AG10803 (cell line): ENCODE measurements around the gene BST2.
"Not testable (repeated sequence)": the region's sequence is repeated elsewhere in the genome, so short reads cannot be mapped to it uniquely, and the experiment has no call there.

Source experiments
- DNase-seq: peaks from one replicate; pipeline ENCODE4 v3.0.0; 2010; ENCODE audit warnings: low read depth
- H3K4me3 ChIP-seq: 2 replicates; pipeline ENCODE4 v1.5.1; 2011; ENCODE audit warnings: mild to moderate bottlenecking, low read length, control low read depth
- TF ChIP-seq, protein P1 (sequence below): conservative IDR thresholded peaks from 2 replicates; pipeline ENCODE4 v1.5.1; 2011; ENCODE audit warnings: mild to moderate bottlenecking, low read length, control low read depth, inconsistent platforms

BST2 gene

DNA sequence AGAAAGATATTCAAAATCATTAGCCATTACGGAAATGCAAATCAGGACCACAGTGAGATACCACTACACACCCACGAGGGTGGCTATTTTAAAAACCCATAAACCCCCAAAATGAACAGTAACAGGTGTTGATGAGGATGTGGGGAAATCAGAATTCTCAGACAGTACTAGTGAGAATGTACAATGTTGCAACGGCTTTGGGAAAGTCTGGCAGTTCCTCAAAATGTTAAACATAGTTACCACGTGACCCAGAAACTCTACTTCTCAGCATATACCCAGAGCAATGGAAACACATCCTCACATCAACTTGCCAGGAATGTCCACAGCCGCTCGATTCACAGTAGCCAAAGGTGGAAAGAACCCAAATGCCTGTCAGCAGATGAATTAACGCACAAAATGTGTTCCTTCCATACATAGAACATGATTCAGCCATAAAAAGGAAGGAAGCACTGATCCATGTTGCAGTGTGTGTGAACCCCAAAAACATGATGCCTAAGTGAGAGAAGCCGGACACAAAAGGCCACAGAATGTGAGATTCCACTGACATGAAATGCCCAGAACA lies 35.3 kb downstream of the BST2 start:
- H3K4me3 ChIP-seq, result no peak overlapping the region
- TF ChIP-seq, protein P1, sequence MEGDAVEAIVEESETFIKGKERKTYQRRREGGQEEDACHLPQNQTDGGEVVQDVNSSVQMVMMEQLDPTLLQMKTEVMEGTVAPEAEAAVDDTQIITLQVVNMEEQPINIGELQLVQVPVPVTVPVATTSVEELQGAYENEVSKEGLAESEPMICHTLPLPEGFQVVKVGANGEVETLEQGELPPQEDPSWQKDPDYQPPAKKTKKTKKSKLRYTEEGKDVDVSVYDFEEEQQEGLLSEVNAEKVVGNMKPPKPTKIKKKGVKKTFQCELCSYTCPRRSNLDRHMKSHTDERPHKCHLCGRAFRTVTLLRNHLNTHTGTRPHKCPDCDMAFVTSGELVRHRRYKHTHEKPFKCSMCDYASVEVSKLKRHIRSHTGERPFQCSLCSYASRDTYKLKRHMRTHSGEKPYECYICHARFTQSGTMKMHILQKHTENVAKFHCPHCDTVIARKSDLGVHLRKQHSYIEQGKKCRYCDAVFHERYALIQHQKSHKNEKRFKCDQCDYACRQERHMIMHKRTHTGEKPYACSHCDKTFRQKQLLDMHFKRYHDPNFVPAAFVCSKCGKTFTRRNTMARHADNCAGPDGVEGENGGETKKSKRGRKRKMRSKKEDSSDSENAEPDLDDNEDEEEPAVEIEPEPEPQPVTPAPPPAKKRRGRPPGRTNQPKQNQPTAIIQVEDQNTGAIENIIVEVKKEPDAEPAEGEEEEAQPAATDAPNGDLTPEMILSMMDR, result no peak
- DNase-seq, result peak; percentile 47

DNA sequence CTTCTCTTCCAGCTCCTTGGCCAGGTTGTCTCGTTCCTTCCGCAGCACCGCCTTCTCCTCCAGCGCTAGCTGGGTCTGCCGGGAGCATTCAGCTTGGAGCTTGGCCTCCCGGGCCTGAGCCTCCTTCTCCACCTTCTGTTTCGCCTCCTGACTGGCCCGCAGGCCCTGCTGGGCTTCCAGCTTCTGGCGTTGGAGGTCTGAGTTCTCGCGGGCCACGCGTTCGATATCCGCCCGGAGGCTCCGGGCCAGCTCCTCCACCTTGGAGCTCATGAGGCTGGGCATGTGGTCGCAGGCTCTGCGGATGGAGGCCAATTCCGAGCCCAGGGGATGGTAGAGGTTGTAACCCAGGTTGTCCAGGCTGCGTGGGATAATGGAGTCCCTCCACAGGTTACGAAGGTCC lies 40.1 kb downstream of the BST2 start:
- TF ChIP-seq, protein P1, result no peak
- no peak for DNase-seq
- no peak overlapping the region for H3K4me3 ChIP-seq

DNA sequence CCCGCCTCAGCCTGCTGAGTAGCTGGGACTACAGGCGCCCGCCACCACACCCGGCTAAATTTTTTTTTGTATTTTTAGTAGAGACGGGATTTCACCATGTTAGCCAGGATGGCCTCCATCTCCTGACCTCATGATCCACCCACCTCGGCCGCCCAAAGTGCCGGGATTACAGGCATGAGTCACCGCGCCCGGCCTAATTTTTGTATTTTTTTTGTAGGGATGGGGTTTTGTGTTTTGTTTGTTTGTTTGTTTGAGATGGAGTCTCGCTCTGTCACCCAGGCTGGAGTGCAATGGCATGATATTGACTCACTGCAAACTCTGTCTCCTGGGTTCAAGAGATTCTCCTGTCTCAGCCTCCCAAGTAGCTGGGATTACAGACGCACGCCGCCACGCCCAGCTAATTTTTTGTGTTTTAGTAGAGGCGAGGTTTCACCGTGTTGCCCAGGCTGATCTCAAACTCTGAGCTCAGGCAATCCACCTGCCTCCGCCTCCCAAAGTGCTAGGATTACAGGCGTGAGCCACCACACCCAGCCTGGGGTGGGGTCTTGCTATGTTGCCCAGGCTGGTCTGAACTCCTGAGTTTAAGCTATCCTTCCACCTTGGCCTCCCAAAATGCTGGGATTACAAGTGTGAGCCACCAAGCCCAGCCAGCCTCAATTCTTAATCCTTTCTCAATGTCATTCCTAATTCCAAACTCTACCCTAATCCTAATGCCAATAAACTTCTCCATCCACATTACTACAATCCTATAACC lies 41.4 kb downstream of the BST2 start:
- H3K4me3 ChIP-seq, DNase-seq: not testable (repeated sequence)

DNA sequence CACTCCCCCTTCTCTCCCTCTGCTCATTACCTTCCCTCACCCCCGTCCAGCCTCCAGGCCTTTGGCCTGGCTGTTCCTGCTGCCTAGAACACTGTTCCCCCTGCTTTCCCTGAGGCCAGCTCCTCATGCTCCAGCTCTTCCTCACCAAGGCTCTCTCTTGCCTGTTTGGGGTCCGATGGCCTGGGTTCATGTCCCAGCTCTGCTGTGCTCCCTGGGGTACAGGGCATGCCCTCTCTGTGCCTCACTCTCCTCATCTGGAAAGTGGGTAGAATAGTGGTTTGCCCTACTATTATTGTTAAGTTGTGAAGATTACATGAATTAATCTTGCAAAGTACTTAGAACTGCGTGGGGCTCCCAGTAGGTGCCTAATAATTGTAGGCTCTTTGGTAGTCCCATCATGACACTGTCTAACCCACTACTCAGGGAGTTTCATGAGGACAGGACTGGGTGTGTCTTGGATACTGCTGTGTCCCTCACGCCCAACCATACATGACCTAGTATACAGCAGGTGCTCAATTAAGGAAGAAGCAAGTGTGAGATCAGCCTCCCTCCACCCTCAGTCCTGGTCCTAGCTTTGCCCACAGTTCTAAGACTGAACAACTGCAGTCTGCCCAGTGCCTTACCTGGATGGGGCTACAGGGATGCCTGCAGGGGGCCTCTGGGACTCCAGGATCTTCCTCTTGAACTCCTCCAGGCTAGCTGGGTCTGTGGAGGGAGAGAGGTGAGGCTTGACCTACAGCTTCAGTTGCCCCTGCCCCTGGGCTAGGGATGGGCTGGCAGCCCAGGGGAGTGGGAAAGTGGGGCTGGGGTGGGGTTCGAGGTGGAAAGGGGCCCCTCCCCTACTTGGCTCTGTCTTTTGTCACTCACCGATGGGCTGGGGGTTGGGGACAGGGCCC lies 45.3 kb downstream of the BST2 start:
- H3K4me3 ChIP-seq, result no peak overlapping the region
- DNase-seq, result no peak
- TF ChIP-seq, protein P1, result no peak

DNA sequence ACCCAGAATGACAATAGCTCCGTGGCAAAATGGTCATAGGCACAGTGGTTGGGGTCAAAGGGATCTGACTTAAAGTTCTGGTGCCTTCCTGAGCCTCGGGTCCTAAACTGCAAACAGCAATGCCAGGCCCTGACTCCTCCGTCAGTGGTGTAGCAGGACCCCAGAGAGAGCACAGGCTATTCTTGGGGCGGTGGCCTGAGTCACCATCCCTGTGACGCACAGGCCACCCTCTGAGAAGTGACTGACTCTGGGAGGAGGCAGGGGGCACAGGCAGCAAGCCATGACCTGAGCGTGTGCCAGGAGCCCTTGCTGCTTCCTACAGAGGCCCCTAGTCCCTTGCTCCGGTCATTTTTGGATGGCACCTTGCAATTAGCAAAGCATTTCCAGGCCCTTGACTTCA lies 47.0 kb downstream of the BST2 start:
- TF ChIP-seq, protein P1, result no peak
- no peak for DNase-seq
- H3K4me3 ChIP-seq, result no peak overlapping the region

DNA sequence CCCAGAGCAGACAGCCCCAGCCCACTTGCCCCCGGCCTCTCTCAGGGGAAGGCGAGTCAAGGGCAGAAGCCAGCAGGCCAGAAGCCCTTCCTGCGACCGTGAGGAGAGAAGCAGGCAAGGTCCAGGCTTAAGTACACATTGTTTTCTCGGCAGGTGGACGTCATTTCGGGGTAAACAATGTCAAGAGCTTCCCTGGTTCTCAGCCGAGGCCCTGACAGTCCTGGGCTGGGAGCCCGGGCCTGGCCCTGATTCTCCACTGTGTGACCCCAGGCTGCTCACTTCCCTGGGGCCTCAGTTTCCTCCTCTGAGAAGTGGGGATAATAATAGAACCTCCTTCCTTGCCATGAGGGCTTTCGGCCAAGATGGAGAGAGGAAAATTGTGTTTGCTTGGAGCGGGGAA lies 47.7 kb downstream of the BST2 start:
- H3K4me3 ChIP-seq, result no peak overlapping the region
- no peak for DNase-seq
- TF ChIP-seq, protein P1, result no peak

DNA sequence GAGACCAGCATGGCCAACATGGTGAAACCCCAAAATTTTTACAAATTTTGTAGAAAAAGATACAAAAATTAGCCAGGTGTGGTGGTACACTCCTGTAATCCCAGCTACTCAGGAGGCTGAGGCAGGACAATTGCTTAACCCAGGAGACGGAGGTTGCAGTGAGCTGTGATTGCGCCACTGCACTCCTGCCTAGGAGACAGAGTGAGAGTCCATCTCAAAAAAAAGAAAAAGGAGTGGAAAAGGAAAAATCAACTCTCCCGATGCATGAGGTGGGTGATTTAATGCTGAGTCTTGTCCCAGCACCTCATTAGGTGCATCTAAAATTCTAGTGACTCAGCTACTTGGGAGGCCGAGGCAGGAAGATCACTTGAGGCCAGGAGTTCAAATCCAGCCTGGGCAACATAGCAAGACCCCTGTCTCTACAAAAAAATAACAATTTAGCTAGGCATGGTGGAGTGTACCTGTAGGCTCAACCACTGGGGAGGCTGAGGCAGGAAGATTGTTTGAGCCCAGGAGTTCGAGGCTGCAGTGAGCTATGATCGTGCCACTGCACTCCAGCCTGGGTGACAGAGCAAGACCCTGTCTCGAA lies 48.3 kb downstream of the BST2 start:
- TF ChIP-seq, protein P1, result no peak
- no peak for DNase-seq
- H3K4me3 ChIP-seq, result no peak overlapping the region
